HG02840 (cell line): ENCODE measurements around the gene RAPGEF5.

ENCODE experiments used
- ATAC-seq: cut with Tn5 transposase; IDR thresholded peaks from one replicate; pipeline ENCODE4 v1.9.1; 2021; ENCODE audit warnings: mild to moderate bottlenecking, moderate library complexity, moderate number of reproducible peaks; ENCODE audit not compliant: unreplicated experiment, low FRiP score

Gene RAPGEF5

GRCh38 chr7:22138106-22138505 lies 218.8 kb downstream of the RAPGEF5 start:
- no peak for ATAC-seq

GRCh38 chr7:22137466-22137865 lies 219.5 kb downstream of the RAPGEF5 start:
- no peak for ATAC-seq

GRCh38 chr7:22137026-22137425 lies 219.9 kb downstream of the RAPGEF5 start:
- no peak for ATAC-seq

- ATAC-seq = no peak
Observed at GRCh38 chr7:22129819-22130580, 227.0 kb downstream of the RAPGEF5 start.

- ATAC-seq = no peak
Observed at GRCh38 chr7:22129166-22129565, 227.8 kb downstream of the RAPGEF5 start.

GRCh38 chr7:22128528-22128920 lies 228.4 kb downstream of the RAPGEF5 start:
- no peak for ATAC-seq

GRCh38 chr7:22127835-22128527 lies 229.0 kb downstream of the RAPGEF5 start:
- ATAC-seq = no peak

GRCh38 chr7:22125436-22125835 lies 231.5 kb downstream of the RAPGEF5 start:
- ATAC-seq = no peak

- ATAC-seq = no peak
Observed at GRCh38 chr7:22124941-22125340, 232.0 kb downstream of the RAPGEF5 start.

- no peak for ATAC-seq
Observed at GRCh38 chr7:22123139-22123538, 233.8 kb downstream of the RAPGEF5 start.

- no peak for ATAC-seq
Observed at GRCh38 chr7:22121702-22122474, 235.1 kb downstream of the RAPGEF5 start.

GRCh38 chr7:22120391-22121053 lies 236.4 kb downstream of the RAPGEF5 start:
- ATAC-seq = no peak

- ATAC-seq = no peak
Observed at GRCh38 chr7:22117222-22117621, 239.7 kb downstream of the RAPGEF5 start.

- ATAC-seq = no peak
Observed at GRCh38 chr7:22116451-22117030, 240.4 kb downstream of the RAPGEF5 start.

- no peak for ATAC-seq
Observed at GRCh38 chr7:22115689-22116088, 241.3 kb downstream of the RAPGEF5 start.

GRCh38 chr7:22114440-22114981 lies 242.4 kb downstream of the RAPGEF5 start:
- no peak for ATAC-seq

GRCh38 chr7:22113041-22113440 lies 243.9 kb downstream of the RAPGEF5 start:
- no peak for ATAC-seq

- ATAC-seq = no peak
Observed at GRCh38 chr7:22111661-22112060, 245.3 kb downstream of the RAPGEF5 start.

GRCh38 chr7:22110881-22111280 lies 246.1 kb downstream of the RAPGEF5 start:
- no peak for ATAC-seq

GRCh38 chr7:22110227-22110839 lies 246.6 kb downstream of the RAPGEF5 start:
- no peak for ATAC-seq
